HepG2 (cell line): ENCODE measurements around the gene SEMA3F. TPM values are rescaled to one million over a fixed set of nuclear protein-coding genes. Genes with fewer than 3 reads are reported as not detected.

Experiments
- ATAC-seq: fragments of 200-7000 bp; cut with Tn5 transposase; 3 replicates; pipeline ENCODE4 v1.9.1; 2020; ENCODE audit warnings: mild to moderate bottlenecking, moderate library complexity
- BruUV-seq: library from RNA; stranded (reverse); fragments of 400-500 nt; replicated peaks from 2 replicates; lab custom pipeline; 2021; lab: Mats Ljungman, UMichigan
- CTCF ChIA-PET: fragments of 300-600 bp; formaldehyde crosslinking; extraction: SDS; loops from one replicate; lab custom pipeline; 2021; ENCODE audit warnings: low total read pairs, inconsistent platforms, low intra/inter-chr PET ratio; lab: Yijun Ruan, JAX
- POLR2A ChIA-PET: fragments of 350-600 bp; sonication (Branson Sonifier 250); formaldehyde crosslinking; loops from one replicate; lab custom pipeline; 2020; ENCODE audit warnings: antibody characterized with exemption, inconsistent platforms; lab: Yijun Ruan, JAX
- DNase-seq: peaks from one replicate; pipeline ENCODE4 v3.0.0-alpha.2; 2015; ENCODE audit warnings: low spot score
- FAIRE-seq: peaks from 3 replicates; lab custom pipeline; 2011; peaks lifted over from hg19 to GRCh38; lab: Jason Lieb, UNC
- H2AFZ ChIP-seq: one replicate; pipeline ENCODE4 v1.6.1; 2011; ENCODE audit warnings: low read length, inconsistent platforms
- H3K27ac ChIP-seq: fragments of 300-600 bp; 3 replicates; pipeline ENCODE4 v1.8.0; 2011; ENCODE audit warnings: mixed run types, mild to moderate bottlenecking, mixed read lengths, low read length, inconsistent platforms; ENCODE audit not compliant: insufficient read depth; ENCODE audit errors: extremely low read length
- H3K27me3 ChIP-seq, 2 experiments: fragments of 200-600 bp in 1 of 2; 2 replicates in 1 of 2; 3 replicates in 1 of 2; pipeline versions ENCODE4 v1.6.0 to v1.8.0; 2011; ENCODE audit warnings: low read length in 2 of 2, mild to moderate bottlenecking in 2 of 2, moderate library complexity in 2 of 2, inconsistent platforms in 1 of 2; ENCODE audit not compliant: insufficient read depth in 2 of 2, control insufficient read depth in 1 of 2
- H3K36me3 ChIP-seq, 2 experiments: fragments of 200-600 bp in 1 of 2; replicated peaks in 1 of 2; 2 replicates in 1 of 2; 3 replicates in 1 of 2; pipeline versions ENCODE4 v1.5.1 to v1.8.0; 2011; ENCODE audit warnings: low read length in 2 of 2, inconsistent platforms in 1 of 2; ENCODE audit not compliant: insufficient read depth in 2 of 2, control insufficient read depth in 1 of 2
- H3K4me1 ChIP-seq: 2 replicates; pipeline ENCODE4 v1.5.1; 2012; ENCODE audit warnings: low read length, inconsistent platforms; ENCODE audit not compliant: insufficient read depth
- H3K4me2 ChIP-seq: 2 replicates; pipeline ENCODE4 v1.6.0; 2011; ENCODE audit warnings: low read depth, low read length, inconsistent platforms
- H3K4me3 ChIP-seq, 3 experiments: fragments of 200-600 bp in 1 of 3; sonication (generic), shearing (Covaris generic) in 1 of 3; replicated peaks in 1 of 3; 2 replicates each; pipeline ENCODE4 v1.5.1; 2011 to 2016; ENCODE audit warnings: low read length in 3 of 3, inconsistent platforms in 2 of 3, low read depth in 2 of 3, mild to moderate bottlenecking in 2 of 3, control low read depth in 1 of 3, mixed read lengths in 1 of 3; ENCODE audit not compliant: insufficient read depth in 1 of 3
- H3K79me2 ChIP-seq: one replicate; pipeline ENCODE4 v1.6.1; 2011; ENCODE audit warnings: low read length, inconsistent platforms; ENCODE audit not compliant: insufficient read depth
- H3K9ac ChIP-seq: 2 replicates; pipeline ENCODE4 v1.6.0; 2011; ENCODE audit warnings: mild to moderate bottlenecking, low read depth, low read length, inconsistent platforms; ENCODE audit not compliant: insufficient read depth
- H3K9me3 ChIP-seq: 2 replicates; pipeline ENCODE4 v1.5.1; 2012; ENCODE audit warnings: mild to moderate bottlenecking, low read length
- H4K20me1 ChIP-seq: 2 replicates; pipeline ENCODE4 v1.6.0; 2011; ENCODE audit warnings: inconsistent platforms, mild to moderate bottlenecking, low read length, moderate library complexity; ENCODE audit not compliant: insufficient read depth
- ADNP ChIP-seq: sonication (generic); formaldehyde crosslinking; IDR thresholded peaks from 2 replicates; pipeline ENCODE4 v1.4.0; 2020; ENCODE audit warnings: missing genetic modification reagents
- GPBP1L1 ChIP-seq: sonication (generic); formaldehyde crosslinking; IDR thresholded peaks from 2 replicates; pipeline ENCODE4 v1.5.0; 2020; ENCODE audit warnings: mild to moderate bottlenecking, missing genetic modification reagents
- PCBP1 ChIP-seq: fragments of 200-400 bp; formaldehyde crosslinking; IDR thresholded peaks from 2 replicates; pipeline ENCODE4 v1.6.1; 2017; ENCODE audit warnings: mild to moderate bottlenecking, low read depth, low read length, borderline replicate concordance
- ZFP1 ChIP-seq: IDR thresholded peaks from 2 replicates; pipeline ENCODE4 v1.6.1; 2016
- ZNF878 ChIP-seq: sonication (generic); formaldehyde crosslinking; IDR thresholded peaks from 2 replicates; pipeline ENCODE4 v1.8.1; 2023; ENCODE audit warnings: mild to moderate bottlenecking, missing genetic modification reagents, moderate library complexity
- WGBS: methylation state at CpG from one replicate; pipeline ENCODE4 v1.1.6; 2017; ENCODE audit warnings: low lambda C conversion rate; 5-methylcytosine and 5-hydroxymethylcytosine counted together
- in situ Hi-C: cut with HindIII; loops from 2 replicates; pipeline ENCODE4 v1.10.0; 2017; ENCODE audit warnings: low pct_unique_long_range_greater_than_20kb; ENCODE audit not compliant: extremely low pct_ligation_motif_present
- intact Hi-C: fragments of 100-400 bp; cut with micrococcal nuclease; formaldehyde crosslinking; loops from one replicate; pipeline ENCODE4 v1.10.0; 2022; ENCODE audit not compliant: unreplicated experiment
- polyA plus RNA-seq, 8 experiments: library from polyadenylated mRNA; depleted of rRNA in 3 of 8; stranded (reverse) in 7 of 8; unstranded in 1 of 8; fragments of >200 nt; fragmentation: Illumina TruSeq in 4 of 8; extraction: Trizol in 4 of 8; gene quantifications; 2 replicates each; pipeline versions ENCODE4 v1.2.1 to v1.2.3, GENCODE V29; 2011 to 2016; ENCODE audit warnings: low read depth in 4 of 8, missing spikeins in 1 of 8, mixed read lengths in 1 of 8; ENCODE audit not compliant: insufficient read depth in 1 of 8
- total RNA-seq, 5 experiments: library from RNA; depleted of rRNA; stranded (reverse); fragments of >200 nt; fragmentation: Illumina TruSeq; extraction: Trizol; gene quantifications; 2 replicates each; pipeline ENCODE4 v1.2.3, GENCODE V29; 2016; ENCODE audit warnings: low read depth in 1 of 5

Gene SEMA3F
- total and polyA plus RNA-seq, 2 of the 13 experiments (the other 11 are each of a cell fraction or from before 2014, with no cell fraction given) = 7.6 to 17.2 TPM

DNA sequence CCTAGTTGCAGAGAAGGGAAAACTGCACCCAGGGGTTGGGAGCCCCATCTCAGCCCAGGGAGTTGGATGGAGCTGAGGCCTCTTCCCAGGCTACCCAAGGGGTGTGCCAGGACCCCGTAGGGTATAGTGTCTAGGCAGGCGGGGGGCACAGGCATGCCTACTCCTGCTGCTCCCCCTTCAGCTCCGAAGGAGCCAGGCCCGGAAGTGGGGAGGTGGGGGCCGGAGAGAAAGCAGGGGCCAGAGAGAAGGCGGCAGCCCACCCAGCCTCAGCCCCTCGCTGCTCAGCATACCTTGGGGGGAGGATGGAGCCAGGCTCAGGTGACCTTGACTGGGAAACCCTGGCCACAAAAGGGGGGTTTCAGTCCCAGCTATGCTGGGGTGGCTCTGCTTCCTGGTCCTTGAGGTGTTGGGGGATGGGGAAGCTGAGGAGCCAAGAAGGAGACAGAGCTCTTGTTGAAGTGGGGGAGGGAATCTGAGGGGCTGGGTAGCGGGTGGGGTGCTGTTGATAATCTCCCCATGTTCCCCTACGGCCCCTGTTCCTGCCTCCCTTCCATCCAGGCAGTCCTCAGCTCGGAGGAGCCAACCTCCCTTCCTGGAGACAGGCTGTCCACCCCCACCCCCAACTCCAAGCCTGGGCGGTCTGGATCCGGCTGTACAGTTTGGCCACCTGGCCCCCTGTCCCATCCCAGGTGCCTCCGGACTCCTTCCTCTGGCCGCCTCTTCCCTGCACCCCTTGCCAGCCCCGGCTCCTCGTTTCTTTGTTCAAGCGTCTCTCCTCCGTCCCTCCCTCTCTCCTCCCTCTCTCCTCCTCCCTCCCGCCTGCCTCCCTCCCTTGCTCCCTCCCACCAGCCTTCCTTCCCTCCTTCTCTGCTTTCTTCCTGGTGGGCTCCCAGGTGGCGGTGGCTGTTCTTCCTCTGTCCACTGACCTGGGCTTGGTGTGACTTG, 1.7 kb downstream of the SEMA3F start:
- Histone ChIP-seq H4K20me1 (no peaks in the 10 kb centered on the region), H3K9ac (peak overlapping the region; percentile 71; the same call in 1 of the 2 replicates), H3K9me3 (no peaks in the 10 kb centered on the region), H3K27me3 (peaks cover 0 to 15% of the 10 kb centered on the region in 2 experiments; a peak in 2 of 5 replicates), H3K4me3 (peak overlapping the region; percentile 67 to 84 (median 81); a peak in 5 of 6 replicates), H3K4me2 (peak overlapping the region; percentile 91), H3K36me3 (peaks cover 0 to 13% of the 10 kb centered on the region in 2 experiments; a peak in 1 of 5 replicates), H3K27ac (no peak overlapping the region), H3K4me1 (peaks cover 58% of the 10 kb centered on the region), H3K79me2 (peaks cover 7% of the 10 kb centered on the region), H2AFZ (no peak overlapping the region)
- ATAC-seq (no peak), DNase-seq (no peak), FAIRE-seq (no peak)
- CTCF ChIA-PET = interaction anchor here (3.0 kb wide), 1 partner anchor 32 kb away, joined by 22 read pairs; no protein-coding TSS in a partner anchor
- TF ChIP-seq ZNF878 (CRISPR knock-in tag) (no peak), ZFP1 (no peak), GPBP1L1 (CRISPR knock-in tag) (no peak), ADNP (CRISPR knock-in tag) (no peak), PCBP1 (0 out of 2 replicates have a peak, but pooled peaks have one; percentile 63)
- POLR2A ChIA-PET = interaction anchor here (0.9 to 3.7 kb wide), 7 partner anchors 9 to 46 kb away, joined by 3 to 23 read pairs (median 5); no protein-coding TSS in a partner anchor
- in situ Hi-C loops = no loop called here
- TSS peak; percentile 59 for BruUV-seq
- 80% methylated on average over 20 of the region's 20 CpGs for WGBS
- intact Hi-C loops = no loop called here
